GM19193 (cell line): Measurements from ENCODE around the gene TNRC6A.

Experiments
- POLR2A ChIP-seq: IDR thresholded peaks from 4 replicates; pipeline ENCODE4 v1.6.1; 2011; ENCODE audit not compliant: insufficient read depth, insufficient read length; ENCODE audit errors: extremely low read depth

Gene TNRC6A

GRCh38 chr16:24738895-24739294 is 9.4 kb downstream of the TNRC6A start:
- no peak for TF ChIP-seq POLR2A

GRCh38 chr16:24741862-24742261 is 12.4 kb downstream of the TNRC6A start:
- no peak for TF ChIP-seq POLR2A

GRCh38 chr16:24745391-24745790 is 15.9 kb downstream of the TNRC6A start:
- no peak for TF ChIP-seq POLR2A

GRCh38 chr16:24745791-24746190 is 16.3 kb downstream of the TNRC6A start:
- TF ChIP-seq POLR2A = no peak

- no peak for TF ChIP-seq POLR2A
These were observed 18.0 kb downstream of the TNRC6A start for GRCh38 chr16:24747441-24747840.

- TF ChIP-seq POLR2A = no peak
These were observed 18.8 kb downstream of the TNRC6A start for GRCh38 chr16:24748242-24748641.

GRCh38 chr16:24749310-24749709 is 19.9 kb downstream of the TNRC6A start:
- TF ChIP-seq POLR2A = no peak

- TF ChIP-seq POLR2A = no peak
These were observed 23.5 kb downstream of the TNRC6A start for GRCh38 chr16:24753000-24753399.

GRCh38 chr16:24753437-24753836 is 24.0 kb downstream of the TNRC6A start:
- no peak for TF ChIP-seq POLR2A

- no peak for TF ChIP-seq POLR2A
These were observed 25.1 kb downstream of the TNRC6A start for GRCh38 chr16:24754543-24754942.

- TF ChIP-seq POLR2A = no peak
These were observed 25.9 kb downstream of the TNRC6A start for GRCh38 chr16:24755201-24755874.

- no peak for TF ChIP-seq POLR2A
These were observed 28.9 kb downstream of the TNRC6A start for GRCh38 chr16:24758373-24758772.

- TF ChIP-seq POLR2A = no peak
These were observed 29.6 kb downstream of the TNRC6A start for GRCh38 chr16:24759006-24759405.

GRCh38 chr16:24761526-24761925 is 32.1 kb downstream of the TNRC6A start:
- TF ChIP-seq POLR2A = no peak

- no peak for TF ChIP-seq POLR2A
These were observed 35.5 kb downstream of the TNRC6A start for GRCh38 chr16:24764916-24765315.

- TF ChIP-seq POLR2A = no peak
These were observed 36.6 kb downstream of the TNRC6A start for GRCh38 chr16:24766057-24766456.

- no peak for TF ChIP-seq POLR2A
These were observed 40.4 kb downstream of the TNRC6A start for GRCh38 chr16:24769806-24770205.
